Testis (tissue), 2 donors: ENCODE data around the gene EPN3.

Experiments
- CTCF ChIP-seq, 3 experiments: fragments of 450-650 bp in 2 of 3; fragments of 200-600 bp in 1 of 3; sonication (generic) in 1 of 3; IDR thresholded peaks; one replicate each; pipeline ENCODE4 v1.5.1; 2016 to 2019; ENCODE audit warnings: antibody characterized with exemption in 3 of 3, mild to moderate bottlenecking in 2 of 3, moderate library complexity in 1 of 3
- POLR2A ChIP-seq: fragments of 450-650 bp; IDR thresholded peaks from one replicate; pipeline ENCODE4 v1.6.1; 2017; ENCODE audit warnings: antibody characterized with exemption, mild to moderate bottlenecking, moderate library complexity

- no peak for TF ChIP-seq CTCF (IDR thresholded peaks at IDR 0.05)
- TF ChIP-seq POLR2A = no peak
These were observed 10.6 kb downstream of the EPN3 start for GRCh38 chr17:50542795-50543774.
